HG02798 (cell line): ENCODE measurements around the gene MYO7A.

ENCODE experiments used
- ATAC-seq: cut with Tn5 transposase; IDR thresholded peaks from one replicate; pipeline ENCODE4 v1.9.1; 2021; ENCODE audit warnings: mild to moderate bottlenecking; ENCODE audit not compliant: unreplicated experiment, poor library complexity

Gene MYO7A

GRCh38 chr11:77195071-77195755 is 67.2 kb downstream of the MYO7A start:
- no peak for ATAC-seq

- ATAC-seq: no peak
Observed at GRCh38 chr11:77196961-77197360, 68.9 kb downstream of the MYO7A start.

- no peak for ATAC-seq
Observed at GRCh38 chr11:77197626-77198320, 69.7 kb downstream of the MYO7A start.

GRCh38 chr11:77198440-77198849 is 70.4 kb downstream of the MYO7A start:
- ATAC-seq: no peak

- ATAC-seq: no peak
Observed at GRCh38 chr11:77199137-77199745, 71.2 kb downstream of the MYO7A start.

- no peak for ATAC-seq
Observed at GRCh38 chr11:77200351-77201268, 72.6 kb downstream of the MYO7A start.

- no peak for ATAC-seq
Observed at GRCh38 chr11:77201370-77201769, 73.3 kb downstream of the MYO7A start.

GRCh38 chr11:77201991-77202841 is 74.2 kb downstream of the MYO7A start:
- no peak for ATAC-seq

GRCh38 chr11:77202941-77203900 is 75.2 kb downstream of the MYO7A start:
- ATAC-seq: no peak

- no peak for ATAC-seq
Observed at GRCh38 chr11:77203901-77204753, 76.1 kb downstream of the MYO7A start.

GRCh38 chr11:77204754-77205466 is 76.9 kb downstream of the MYO7A start:
- no peak for ATAC-seq

GRCh38 chr11:77205467-77206263 is 77.6 kb downstream of the MYO7A start:
- no peak for ATAC-seq

- ATAC-seq: no peak
Observed at GRCh38 chr11:77206264-77207018, 78.4 kb downstream of the MYO7A start.

- ATAC-seq: no peak
Observed at GRCh38 chr11:77207019-77207485, 79.0 kb downstream of the MYO7A start.

- ATAC-seq: no peak
Observed at GRCh38 chr11:77207618-77208313, 79.7 kb downstream of the MYO7A start.
